LNCaP clone FGC (cell line): ENCODE data around the gene PRMT9.
A peak's percentile ranks its signal among the peaks of the same experiment; 100 is the strongest.

ENCODE experiments used
- DNase-seq: peaks from one replicate; pipeline ENCODE4 v3.0.0-alpha.2; 2011; ENCODE audit warnings: low read depth
- H3K4me3 ChIP-seq: 2 replicates; pipeline ENCODE4 v1.5.1; 2011; ENCODE audit warnings: mild to moderate bottlenecking, low read depth, low read length, control low read depth
- CTCF ChIP-seq: IDR thresholded peaks from 2 replicates; pipeline ENCODE4 v1.5.1; 2012; ENCODE audit warnings: mild to moderate bottlenecking; ENCODE audit not compliant: control insufficient read depth, insufficient read depth; ENCODE audit errors: extremely low read depth

Gene PRMT9

DNA sequence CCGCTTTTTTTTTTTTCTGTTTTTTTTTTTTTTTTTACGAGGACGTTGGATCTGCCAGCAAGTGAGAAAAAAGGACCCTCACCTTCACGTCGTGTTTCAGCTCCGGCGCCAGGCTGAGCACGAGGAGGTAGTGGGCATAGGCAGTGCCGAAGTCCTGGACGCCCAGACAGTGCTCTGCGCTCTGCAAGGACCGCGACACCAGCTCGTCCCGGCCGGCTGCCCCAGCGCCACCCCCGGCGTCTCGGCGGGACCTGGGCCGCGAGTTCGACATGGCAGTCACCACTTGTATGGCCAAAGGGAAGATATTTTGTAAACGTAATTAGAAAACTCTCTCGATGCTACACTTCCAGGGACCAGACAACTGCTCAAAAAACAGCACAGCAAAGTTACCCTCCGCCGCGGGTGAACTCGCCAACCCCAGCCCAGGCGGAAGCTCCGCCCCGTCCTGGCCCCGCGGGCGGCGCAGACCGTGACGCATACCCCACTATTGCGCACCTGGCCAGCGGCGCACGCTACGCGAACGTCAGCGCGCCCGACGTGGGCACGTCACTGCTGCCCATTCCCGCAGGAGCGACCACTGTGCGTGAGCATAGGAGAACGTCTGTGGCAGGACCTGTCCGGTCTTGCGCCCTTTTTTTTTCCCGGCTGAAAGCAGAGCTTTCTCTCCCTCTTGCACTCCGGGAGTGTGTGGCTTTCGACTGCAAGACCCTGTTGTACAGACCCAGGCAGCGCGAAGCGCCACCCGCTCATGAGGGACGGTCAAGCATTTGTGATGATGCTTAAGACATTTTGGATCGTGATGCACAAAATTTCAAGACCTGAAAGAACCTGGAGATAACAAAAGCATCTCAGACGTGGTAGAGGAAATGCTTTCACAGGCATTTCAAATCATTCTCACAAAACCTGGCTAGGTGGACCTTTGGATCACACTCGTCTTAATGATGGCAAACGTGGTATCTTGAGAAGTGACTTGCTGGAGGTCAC lies at the start of gene PRMT9:
TSS of gene PRMT9 (minus strand) at position 447 of the 984 bp plus-strand sequence. CDS start at position 271, 176 bp downstream.
- H3K4me3 ChIP-seq: peak within 1 kb of the TSS; percentile 76
- DNase-seq: peak; percentile 71
- no peak for TF ChIP-seq CTCF

DNA sequence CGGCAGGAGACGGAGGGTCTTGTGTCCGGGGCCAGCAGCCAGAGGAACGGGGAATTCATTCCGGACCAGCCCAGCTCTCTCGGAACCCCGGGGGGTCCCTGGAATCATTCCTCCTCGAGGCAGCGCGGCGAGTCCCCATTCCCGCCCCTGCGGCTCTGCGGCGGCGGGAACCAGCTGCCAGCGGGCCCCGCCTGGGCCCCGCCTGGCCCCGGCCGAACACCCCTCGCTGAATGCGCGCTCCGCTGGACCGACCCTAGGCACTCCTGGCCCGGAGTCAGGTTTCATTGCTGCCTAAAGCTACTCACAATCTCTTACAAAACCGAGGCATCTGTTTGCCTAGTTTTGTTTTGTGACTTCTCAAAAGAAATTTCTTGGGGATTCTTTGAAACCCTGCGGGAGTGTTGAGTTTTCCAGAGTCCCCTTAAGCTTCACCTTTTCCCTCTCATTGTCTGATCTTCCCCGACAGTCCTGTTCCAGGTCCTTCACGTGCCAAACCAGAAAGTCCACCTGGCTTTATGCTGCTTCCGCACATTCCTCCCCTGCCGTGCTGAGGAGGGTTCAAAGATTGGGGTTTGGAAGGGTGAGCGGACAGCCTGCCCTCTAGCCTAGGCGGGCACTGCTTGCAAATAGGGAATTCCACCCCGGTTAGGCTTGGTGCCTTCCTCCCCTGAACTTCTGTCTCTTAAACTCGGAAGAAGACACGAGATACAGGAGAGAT lies 48.7 kb upstream of the PRMT9 start:
- H3K4me3 ChIP-seq: peak overlapping the region; percentile 80
- DNase-seq: no peak
- no peak for TF ChIP-seq CTCF

DNA sequence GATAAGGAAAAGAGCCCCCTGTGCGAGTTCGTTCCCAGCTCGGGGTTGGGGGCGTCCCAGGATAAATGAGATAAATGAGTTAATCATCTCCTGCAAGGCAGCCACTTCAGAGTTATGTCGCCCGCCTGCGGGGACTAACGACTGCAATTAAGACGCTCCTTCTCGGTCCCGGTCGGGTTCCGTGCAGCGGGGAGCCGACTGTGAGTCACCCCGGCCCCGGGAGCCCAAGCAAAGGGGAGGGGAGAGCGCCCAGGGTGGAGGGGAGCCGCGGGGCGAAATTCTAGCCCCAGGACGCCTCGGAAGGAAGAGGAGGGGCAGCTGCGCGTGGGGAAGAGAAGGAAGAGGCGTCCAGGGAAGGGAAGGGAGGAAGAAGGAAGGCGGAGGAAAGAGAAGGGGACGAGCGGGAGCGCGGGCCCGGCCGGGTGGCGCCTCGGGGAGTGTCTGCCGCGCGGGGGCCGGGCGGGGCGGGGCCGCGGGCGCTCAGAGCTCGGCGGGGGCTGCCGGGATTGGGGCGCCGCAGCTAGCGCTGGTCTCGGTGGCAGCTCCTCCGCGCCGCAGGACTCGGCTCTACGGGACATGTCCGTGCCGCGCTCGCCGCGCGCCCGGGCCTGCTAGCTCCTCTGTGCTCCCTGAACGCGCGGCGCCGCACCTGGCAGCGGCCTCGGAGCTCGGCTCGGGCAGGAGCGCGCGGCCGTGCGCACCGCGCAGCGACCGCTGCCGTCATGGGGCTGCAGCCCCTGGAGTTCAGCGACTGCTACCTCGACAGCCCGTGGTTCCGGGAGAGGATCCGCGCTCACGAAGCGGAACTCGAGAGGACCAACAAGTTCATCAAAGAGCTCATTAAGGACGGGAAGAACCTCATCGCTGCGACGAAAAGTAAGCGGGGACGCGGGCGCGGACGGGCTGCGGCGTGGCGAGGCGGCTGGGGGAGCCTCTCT lies 47.9 kb upstream of the PRMT9 start, which contains the start of gene ARHGAP10:
TSS of gene ARHGAP10 (plus strand) at position 509 of the 938 bp plus-strand sequence. CDS start at position 723, 214 bp downstream.
- no peak for DNase-seq
- no peak for TF ChIP-seq CTCF
- peak within 1 kb of the TSS; percentile 80 for H3K4me3 ChIP-seq

- TF ChIP-seq CTCF: no peak
- H3K4me3 ChIP-seq: no peak overlapping the region
- DNase-seq: no peak
Observed at GRCh38 chr4:147730333-147730732, 46.4 kb upstream of the PRMT9 start.

GRCh38 chr4:147727476-147728028 lies 43.6 kb upstream of the PRMT9 start:
- no peak for DNase-seq
- TF ChIP-seq CTCF: no peak
- H3K4me3 ChIP-seq: no peak overlapping the region

GRCh38 chr4:147725673-147726072 lies 41.7 kb upstream of the PRMT9 start:
- no peak for TF ChIP-seq CTCF
- no peak for DNase-seq
- H3K4me3 ChIP-seq: no peak overlapping the region
